ENCODE results near the gene LDHB. TPM values are rescaled to one million over a fixed set of nuclear protein-coding genes. Genes with fewer than 3 reads are reported as not detected.

LDHB gene
- total and polyA plus RNA-seq, 7 donors: 217 to 424 (median 377) TPM

GRCh38 chr12:21631367-21631766 is 26.3 kb downstream of the LDHB start:
- intact Hi-C loops (cut with DNase I): no loop called here
- no peak overlapping the region for H3K4me3 ChIP-seq
- H3K4me1 ChIP-seq: no peaks in the 10 kb centered on the region
- peaks cover 0 to 35% (median 18%) of the 10 kb centered on the region in 4 donors for H3K36me3 ChIP-seq
- TF ChIP-seq POLR2AphosphoS5 (IDR thresholded peaks at IDR 0.05): no peak
- TF ChIP-seq CTCF (IDR thresholded peaks at IDR 0.05): no peak
- TF ChIP-seq EP300 (IDR thresholded peaks at IDR 0.05): no peak
- no peak for TF ChIP-seq POLR2A (IDR thresholded peaks at IDR 0.05)
- no peaks in the 10 kb centered on the region for H3K27me3 ChIP-seq
- no peaks in the 10 kb centered on the region for H3K9me3 ChIP-seq
- no peak overlapping the region for H3K27ac ChIP-seq
- DNase-seq: no peak
- 42 to 45% methylated on average over 2 of the region's 2 CpGs for WGBS, 2 donors

- intact Hi-C loops (cut with DNase I): no loop called here
- TF ChIP-seq POLR2AphosphoS5 (IDR thresholded peaks at IDR 0.05) (no peak), POLR2A (IDR thresholded peaks at IDR 0.05) (no peak), CTCF (IDR thresholded peaks at IDR 0.05) (no peak), EP300 (IDR thresholded peaks at IDR 0.05) (no peak)
Measured at GRCh38 chr12:21627924-21628323, 29.7 kb downstream of the LDHB start.

GRCh38 chr12:21618566-21618965 is 39.1 kb downstream of the LDHB start:
- Histone ChIP-seq H3K9me3 (no peaks in the 10 kb centered on the region), H3K4me1 (no peaks in the 10 kb centered on the region), H3K36me3 (no peaks in the 10 kb centered on the region), H3K4me3 (no peak overlapping the region), H3K27me3 (no peaks in the 10 kb centered on the region), H3K27ac (no peak overlapping the region)
- no peak for DNase-seq
- TF ChIP-seq EP300 (IDR thresholded peaks at IDR 0.05): no peak
- TF ChIP-seq POLR2A (IDR thresholded peaks at IDR 0.05): no peak
- no peak for TF ChIP-seq POLR2AphosphoS5 (IDR thresholded peaks at IDR 0.05)
- no peak for TF ChIP-seq CTCF (IDR thresholded peaks at IDR 0.05)
- intact Hi-C loops (cut with DNase I): no loop called here

More at GRCh38 chr12:21627924-21628323, 29.7 kb downstream of the LDHB start:
- WGBS, 2 donors: 92 to 94% methylated on average over 2 of the region's 2 CpGs
- Histone ChIP-seq H3K4me3 (no peak overlapping the region), H3K4me1 (no peaks in the 10 kb centered on the region), H3K36me3 (peaks cover 0 to 3% (median 0%) of the 10 kb centered on the region in 4 donors), H3K27me3 (no peaks in the 10 kb centered on the region), H3K27ac (no peak overlapping the region), H3K9me3 (no peaks in the 10 kb centered on the region)
- DNase-seq: no peak

- no peak for DNase-seq
- H3K36me3 ChIP-seq: no peaks in the 10 kb centered on the region
- H3K27ac ChIP-seq: no peak overlapping the region
- H3K27me3 ChIP-seq: no peaks in the 10 kb centered on the region
- TF ChIP-seq EP300 (IDR thresholded peaks at IDR 0.05) (no peak), POLR2AphosphoS5 (IDR thresholded peaks at IDR 0.05) (no peak), CTCF (IDR thresholded peaks at IDR 0.05) (no peak), POLR2A (IDR thresholded peaks at IDR 0.05) (no peak)
- no peaks in the 10 kb centered on the region for H3K9me3 ChIP-seq
- H3K4me1 ChIP-seq: no peaks in the 10 kb centered on the region
- intact Hi-C loops (cut with DNase I): no loop called here
- H3K4me3 ChIP-seq: no peak overlapping the region
- WGBS, 2 donors: 92 to 93% methylated on average over 3 of the region's 3 CpGs
Measured at GRCh38 chr12:21617030-21617429, 40.6 kb downstream of the LDHB start.

GRCh38 chr12:21615431-21615830 is 42.2 kb downstream of the LDHB start:
- H3K4me1 ChIP-seq: no peaks in the 10 kb centered on the region
- H3K27me3 ChIP-seq: no peaks in the 10 kb centered on the region
- no peak overlapping the region for H3K4me3 ChIP-seq
- intact Hi-C loops (cut with DNase I): no loop called here
- no peak overlapping the region for H3K27ac ChIP-seq
- no peaks in the 10 kb centered on the region for H3K36me3 ChIP-seq
- no peaks in the 10 kb centered on the region for H3K9me3 ChIP-seq
- WGBS, 2 donors: 40 to 41% methylated on average over 1 of the region's 1 CpG
- DNase-seq: no peak
- TF ChIP-seq POLR2A (IDR thresholded peaks at IDR 0.05) (no peak), POLR2AphosphoS5 (IDR thresholded peaks at IDR 0.05) (no peak), CTCF (IDR thresholded peaks at IDR 0.05) (no peak), EP300 (IDR thresholded peaks at IDR 0.05) (no peak)

Data from sigmoid colon (tissue), 7 donors.